Body of pancreas (tissue), 4 donors: ENCODE results near the gene SLC9A3.

Source experiments
- CTCF ChIP-seq, 7 experiments: fragments of 450-650 bp in 4 of 7; fragments of 200-600 bp in 3 of 7; sonication (generic) in 3 of 7; IDR thresholded peaks; one replicate each; pipeline ENCODE4 v1.5.1; 2016 to 2019; ENCODE audit warnings: antibody characterized with exemption in 7 of 7
- POLR2A ChIP-seq, 3 donors: fragments of 450-650 bp; IDR thresholded peaks; one replicate each; pipeline ENCODE4 v1.6.1; 2016; ENCODE audit warnings: antibody characterized with exemption in 3 of 3, mild to moderate bottlenecking in 2 of 3

DNA sequence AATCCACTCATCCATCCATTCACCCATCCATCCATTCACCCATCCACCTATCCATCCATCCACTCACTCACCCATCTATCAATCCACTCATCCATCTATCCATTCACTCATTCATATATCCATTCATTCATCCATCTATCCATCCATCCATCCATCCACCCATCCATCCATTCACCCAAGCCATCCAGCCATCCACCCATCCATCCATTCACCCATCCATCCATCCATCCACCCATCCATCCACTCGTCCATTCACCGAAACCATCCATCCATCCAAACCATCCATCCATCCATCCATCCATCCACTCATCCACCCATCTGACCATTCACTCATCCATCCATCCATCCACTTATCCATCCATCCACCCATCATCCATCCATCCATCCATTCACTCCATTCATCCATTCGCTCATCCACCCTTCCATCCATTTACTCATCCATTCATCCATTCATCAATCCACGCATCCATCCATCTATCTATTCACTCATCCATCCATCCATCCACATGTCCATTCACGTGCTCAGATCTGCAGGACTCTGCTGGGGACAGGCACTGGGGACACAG is 6.6 kb downstream of the SLC9A3 start:
- TF ChIP-seq CTCF (IDR thresholded peaks at IDR 0.05) (no peak), POLR2A (IDR thresholded peaks at IDR 0.05) (no peak)
